H1 (cell line): ENCODE data around the gene SEMA5B. TPM values are rescaled to one million over a fixed set of nuclear protein-coding genes. Genes with fewer than 3 reads are reported as not detected.

Experiments used
- BCL11A ChIP-seq, 2 experiments: IDR thresholded peaks; one replicate each; pipeline ENCODE4 v1.6.1; 2011; ENCODE audit warnings: low read depth in 2 of 2, low read length in 2 of 2, mild to moderate bottlenecking in 2 of 2
- CHD1 ChIP-seq: IDR thresholded peaks from 2 replicates; pipeline ENCODE4 v1.6.1; 2012; ENCODE audit warnings: low read depth, low read length, improper control_type of control experiment
- CHD7 ChIP-seq: fragments of 300-600 bp; sonication (generic); IDR thresholded peaks from 2 replicates; pipeline ENCODE4 v1.7.1; 2012; ENCODE audit warnings: low read length, moderate library complexity, mild to moderate bottlenecking, inconsistent platforms; ENCODE audit not compliant: insufficient replicate concordance
- GABPA ChIP-seq: IDR thresholded peaks from 2 replicates; pipeline ENCODE4 v1.6.1; 2011; ENCODE audit warnings: mild to moderate bottlenecking, low read length, moderate library complexity, borderline replicate concordance; ENCODE audit not compliant: insufficient read depth
- GTF2F1 ChIP-seq: IDR thresholded peaks from 2 replicates; pipeline ENCODE4 v1.6.1; 2012; ENCODE audit warnings: low read depth, low read length, improper control_type of control experiment, borderline replicate concordance
- JUND ChIP-seq: IDR thresholded peaks from 2 replicates; pipeline ENCODE4 v1.6.1; 2011; ENCODE audit warnings: mild to moderate bottlenecking, improper control_type of control experiment, low read length
- MAFK ChIP-seq: IDR thresholded peaks from 2 replicates; pipeline ENCODE4 v1.6.1; 2012; ENCODE audit warnings: low read depth, mild to moderate bottlenecking, improper control_type of control experiment, low read length
- POLR2AphosphoS5 ChIP-seq: IDR thresholded peaks from 2 replicates; pipeline ENCODE4 v1.6.1; 2011; ENCODE audit warnings: low read depth, low read length
- USF2 ChIP-seq: IDR thresholded peaks from 2 replicates; pipeline ENCODE4 v1.6.1; 2011; ENCODE audit warnings: low read length, improper control_type of control experiment
- YY1 ChIP-seq: IDR thresholded peaks from 2 replicates; pipeline ENCODE4 v1.6.1; 2011; ENCODE audit warnings: low read depth, mild to moderate bottlenecking, low read length
- polyA plus RNA-seq, 7 experiments: library from polyadenylated mRNA; depleted of rRNA in 3 of 7; stranded (reverse) in 5 of 7; unstranded in 2 of 7; fragments of >200 nt in 5 of 7; fragments of 200-250 nt in 2 of 7; gene quantifications; 1 replicate in 5 of 7; 2 replicates in 1 of 7; 4 replicates in 1 of 7; pipeline versions ENCODE4 v1.2.1 to v1.2.3, GENCODE V29; 2011 to 2013; ENCODE audit warnings: missing spikeins in 2 of 7, mixed read lengths in 2 of 7
- total RNA-seq: library from RNA; stranded (reverse); fragmentation: NEBNext Ultra II Directional; extraction: Animal tissue kit (Norgen Biotek cat#: 25700); gene quantifications from 2 replicates; pipeline ENCODE4 v1.2.1, GENCODE V29; 2021

The SEMA5B gene
- total and polyA plus RNA-seq, 2 of the 8 experiments (the other 6 are each of a cell fraction or from before 2014, with no cell fraction given), result 13.1 to 22.4 TPM

DNA sequence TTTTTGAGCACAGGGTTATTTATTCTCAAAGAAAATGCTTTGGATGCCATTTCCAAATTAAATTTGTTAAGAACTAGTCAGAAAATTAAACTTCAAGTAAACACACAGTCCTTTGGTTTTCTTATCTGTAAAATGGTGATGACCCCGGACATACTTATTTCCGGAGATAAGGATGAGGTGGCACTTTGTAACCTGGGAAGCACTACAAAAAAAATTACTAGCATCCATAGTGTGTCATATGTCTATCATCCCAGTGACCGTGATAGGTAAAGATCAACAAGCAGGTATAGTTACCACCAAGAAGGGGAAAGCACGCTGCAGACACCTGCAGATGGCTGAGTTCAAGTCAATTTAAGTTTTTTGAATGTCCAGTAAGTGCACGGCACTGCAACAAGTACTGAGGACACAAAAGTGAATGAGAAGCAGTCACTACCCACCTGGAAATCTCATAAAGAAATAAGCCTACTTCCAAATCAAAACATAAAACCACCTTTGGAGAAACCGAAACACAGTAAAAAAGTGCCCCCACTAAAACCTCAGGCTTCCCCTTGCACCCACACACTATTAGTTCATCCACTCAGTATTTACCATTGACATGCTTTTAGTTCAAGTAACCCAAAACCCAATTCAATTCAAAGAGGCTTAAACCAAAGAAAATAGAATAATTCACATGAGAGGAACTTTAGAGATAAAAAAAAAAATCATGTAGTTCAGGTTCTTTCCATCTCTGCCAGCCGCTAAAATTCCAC, 24.6 kb downstream of the SEMA5B start (continued):
- TF ChIP-seq CHD7 (no peak), BCL11A (IDR thresholded peaks at IDR 0.05; ENCODE audit: low read depth in 2 of 2, low read length in 2 of 2) (no peak), GABPA (no peak), GTF2F1 (no peak), YY1 (no peak), JUND (no peak), CHD1 (no peak), MAFK (no peak), USF2 (no peak), POLR2AphosphoS5 (no peak)
